Activated naive CD4-positive, alpha-beta T cell treated with anti-CD3 and anti-CD28 coated beads, Interleukin-2, amount 50 U/mL, for 24 hours (primary cell): ENCODE data around the gene DSEL.

Source experiments
- H3K27ac Mint-ChIP-seq: one replicate; pipeline ENCODE4 v1.8.0; 2021; ENCODE audit warnings: mild to moderate bottlenecking, mixed read lengths
- H3K27me3 Mint-ChIP-seq: one replicate; pipeline ENCODE4 v1.8.0; 2021; ENCODE audit warnings: mixed read lengths
- H3K36me3 Mint-ChIP-seq: one replicate; pipeline ENCODE4 v1.8.0; 2021; ENCODE audit warnings: mixed read lengths
- H3K4me1 Mint-ChIP-seq: one replicate; pipeline ENCODE4 v1.8.0; 2021; ENCODE audit warnings: mixed read lengths
- H3K4me3 Mint-ChIP-seq: one replicate; pipeline ENCODE4 v1.8.0; 2021; ENCODE audit warnings: mild to moderate bottlenecking, mixed read lengths
- H3K9me3 Mint-ChIP-seq: one replicate; pipeline ENCODE4 v1.8.0; 2021; ENCODE audit warnings: mixed read lengths

Gene DSEL

DNA sequence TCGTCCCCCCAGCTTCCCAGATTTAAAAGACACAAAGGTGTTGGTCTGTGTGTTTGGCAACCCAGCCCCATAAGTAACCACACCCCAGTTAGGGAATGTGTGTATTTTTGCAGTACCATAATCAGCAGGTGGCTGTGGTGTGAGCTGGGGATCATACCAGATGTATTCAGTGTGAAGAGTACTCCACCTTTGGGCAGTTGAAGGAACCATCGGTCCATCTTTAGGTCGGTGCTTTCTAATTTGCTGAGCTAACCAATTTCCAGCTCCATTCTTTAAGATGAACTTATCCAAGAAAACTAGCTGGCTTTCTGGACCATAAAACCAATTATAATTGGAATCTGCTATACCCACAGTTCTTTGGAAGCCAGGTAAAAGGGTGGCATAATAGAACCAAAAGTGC is 3.2 kb downstream of the DSEL start:
- H3K4me3 Mint-ChIP-seq = no peak overlapping the region
- H3K27me3 Mint-ChIP-seq = no peaks in the 10 kb centered on the region
- no peaks in the 10 kb centered on the region for H3K9me3 Mint-ChIP-seq
- H3K27ac Mint-ChIP-seq = no peak overlapping the region
- H3K36me3 Mint-ChIP-seq = no peaks in the 10 kb centered on the region
- H3K4me1 Mint-ChIP-seq = peaks cover 29% of the 10 kb centered on the region

- Mint-ChIP-seq H3K9me3 (no peaks in the 10 kb centered on the region), H3K27ac (no peak overlapping the region)
Observed at GRCh38 chr18:67511840-67512239, 4.7 kb downstream of the DSEL start.

DNA sequence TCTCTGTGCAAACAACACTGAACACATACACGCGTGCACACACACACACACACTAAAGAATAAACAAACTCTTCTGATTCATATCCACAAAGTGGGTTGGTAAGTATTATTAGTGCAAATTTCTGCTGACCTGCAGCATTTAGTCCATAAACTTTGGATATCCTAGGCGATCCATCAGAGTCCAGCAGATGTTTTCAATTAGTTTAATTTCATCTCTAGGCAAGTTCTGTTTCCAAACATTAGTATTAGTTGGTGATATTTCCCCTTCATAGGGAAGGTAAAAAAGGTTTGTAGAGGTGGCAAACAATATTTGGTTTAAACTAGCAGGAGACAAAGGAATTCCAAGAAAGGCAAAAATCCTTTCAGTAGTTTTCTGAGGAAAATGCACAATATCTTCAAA is 5.7 kb downstream of the DSEL start:
- H3K4me3 Mint-ChIP-seq = no peak overlapping the region
- H3K27ac Mint-ChIP-seq = no peak overlapping the region
- H3K4me1 Mint-ChIP-seq = peaks cover 10% of the 10 kb centered on the region
- no peaks in the 10 kb centered on the region for H3K9me3 Mint-ChIP-seq
- no peaks in the 10 kb centered on the region for H3K36me3 Mint-ChIP-seq
- H3K27me3 Mint-ChIP-seq = no peaks in the 10 kb centered on the region

More at GRCh38 chr18:67511840-67512239, 4.7 kb downstream of the DSEL start:
- Mint-ChIP-seq H3K36me3 (no peaks in the 10 kb centered on the region), H3K4me3 (no peak overlapping the region), H3K4me1 (peaks cover 15% of the 10 kb centered on the region), H3K27me3 (no peaks in the 10 kb centered on the region)

DNA sequence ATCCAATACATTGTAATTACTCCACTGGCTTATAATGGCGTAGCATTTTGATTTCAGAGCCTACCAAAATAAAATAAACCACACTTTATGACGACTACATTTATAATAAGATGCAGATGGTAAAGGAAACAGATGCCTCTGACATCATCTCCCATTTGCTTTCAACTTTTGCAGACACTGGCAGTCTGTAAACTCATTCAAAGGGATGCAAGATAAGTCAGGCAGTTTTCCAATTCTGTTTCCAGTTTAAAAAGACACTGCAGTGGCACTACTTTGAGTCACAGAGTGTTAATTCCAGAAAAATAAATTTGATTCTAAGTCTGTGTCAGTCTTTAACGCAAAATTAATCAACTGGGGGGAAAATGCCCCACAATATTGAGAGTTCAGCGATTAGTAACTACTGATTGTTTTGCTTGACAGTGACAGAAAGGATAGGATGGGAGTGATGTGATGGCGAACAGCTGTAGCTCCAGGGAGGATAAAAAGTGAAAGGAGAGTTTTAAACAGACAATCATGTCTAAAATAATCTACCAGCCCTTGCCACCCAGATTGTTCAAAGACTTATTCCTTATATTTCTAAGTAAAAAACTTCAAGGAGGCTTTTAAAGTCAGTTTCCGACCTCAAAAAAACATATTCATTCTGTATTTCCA is 6.7 kb downstream of the DSEL start:
- no peak overlapping the region for H3K4me3 Mint-ChIP-seq
- no peaks in the 10 kb centered on the region for H3K9me3 Mint-ChIP-seq
- H3K27me3 Mint-ChIP-seq = no peaks in the 10 kb centered on the region
- H3K4me1 Mint-ChIP-seq = no peaks in the 10 kb centered on the region
- H3K36me3 Mint-ChIP-seq = no peaks in the 10 kb centered on the region
- no peak overlapping the region for H3K27ac Mint-ChIP-seq

DNA sequence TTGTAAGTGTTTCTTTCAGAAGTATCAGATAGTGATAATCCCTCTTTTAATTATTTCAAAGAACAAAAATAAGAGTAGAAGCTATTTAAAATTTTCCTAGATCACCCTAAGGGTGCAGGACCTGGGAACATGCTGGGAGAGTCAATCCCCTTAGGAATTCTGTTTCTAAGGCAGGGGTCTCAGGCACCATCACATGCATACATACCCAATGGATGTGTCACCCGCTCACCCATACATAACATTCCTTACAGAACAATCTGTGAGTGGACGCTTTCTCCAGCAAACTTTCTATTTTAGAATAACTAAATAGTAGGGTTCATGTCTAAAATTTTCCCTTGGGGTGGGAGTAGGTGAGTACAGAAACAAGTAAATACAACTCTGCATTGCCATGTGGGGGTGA is 8.4 kb downstream of the DSEL start:
- Mint-ChIP-seq H3K4me3 (no peak overlapping the region), H3K27me3 (no peaks in the 10 kb centered on the region), H3K27ac (no peak overlapping the region), H3K36me3 (no peaks in the 10 kb centered on the region), H3K4me1 (no peaks in the 10 kb centered on the region), H3K9me3 (no peaks in the 10 kb centered on the region)

DNA sequence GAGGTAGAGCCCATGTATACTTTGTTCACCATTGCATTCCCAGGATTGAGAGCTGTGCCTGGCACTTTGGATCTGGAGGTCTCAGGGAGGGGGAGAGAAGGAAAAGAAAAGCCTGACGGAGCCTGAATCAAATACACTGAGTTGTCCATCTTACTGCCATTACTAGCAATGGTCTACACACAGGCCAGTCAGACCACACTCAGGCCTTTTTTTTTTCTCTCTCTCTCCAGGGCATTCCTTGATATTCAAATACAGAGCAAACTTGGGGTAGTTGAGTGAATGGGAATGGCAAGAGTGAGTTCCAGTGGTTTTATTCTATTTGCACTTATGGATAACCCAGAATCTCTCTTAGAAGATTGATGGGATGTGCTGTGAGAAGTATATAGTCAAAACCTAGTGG is 11.8 kb downstream of the DSEL start:
- no peaks in the 10 kb centered on the region for H3K9me3 Mint-ChIP-seq
- H3K36me3 Mint-ChIP-seq = no peaks in the 10 kb centered on the region
- no peak overlapping the region for H3K27ac Mint-ChIP-seq
- H3K4me1 Mint-ChIP-seq = no peaks in the 10 kb centered on the region
- no peaks in the 10 kb centered on the region for H3K27me3 Mint-ChIP-seq
- no peak overlapping the region for H3K4me3 Mint-ChIP-seq

- Mint-ChIP-seq H3K36me3 (no peaks in the 10 kb centered on the region), H3K4me1 (no peaks in the 10 kb centered on the region), H3K27me3 (peaks cover 2% of the 10 kb centered on the region), H3K27ac (no peak overlapping the region), H3K9me3 (peaks cover 5% of the 10 kb centered on the region), H3K4me3 (no peak overlapping the region)
Observed at GRCh38 chr18:67500522-67501205, 15.9 kb downstream of the DSEL start.

GRCh38 chr18:67496469-67496868 is 20.1 kb downstream of the DSEL start:
- H3K4me1 Mint-ChIP-seq = no peaks in the 10 kb centered on the region
- no peak overlapping the region for H3K27ac Mint-ChIP-seq
- no peak overlapping the region for H3K4me3 Mint-ChIP-seq
- peaks cover 5% of the 10 kb centered on the region for H3K9me3 Mint-ChIP-seq
- no peaks in the 10 kb centered on the region for H3K36me3 Mint-ChIP-seq
- H3K27me3 Mint-ChIP-seq = peaks cover 8% of the 10 kb centered on the region

DNA sequence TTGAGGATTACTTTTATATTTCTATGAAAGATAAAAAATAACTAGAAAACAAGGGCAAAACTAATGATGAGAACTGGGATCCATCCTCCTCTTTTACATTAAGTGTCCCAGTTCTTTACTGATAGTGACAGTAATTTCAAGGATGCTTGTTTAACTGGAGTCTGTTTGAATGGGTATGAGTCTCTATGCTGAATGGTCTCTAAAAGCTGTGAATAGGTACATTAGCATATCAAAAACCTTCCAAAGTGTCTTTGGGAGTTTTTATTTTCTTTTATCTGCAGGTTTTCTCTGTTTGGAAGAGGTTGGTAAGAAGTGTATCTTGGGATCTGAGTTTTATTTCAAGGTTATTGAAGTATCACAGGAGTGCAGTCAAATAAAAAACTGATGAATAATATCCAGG is 30.0 kb downstream of the DSEL start:
- Mint-ChIP-seq H3K9me3 (no peaks in the 10 kb centered on the region), H3K27me3 (peaks cover 5% of the 10 kb centered on the region), H3K4me1 (no peaks in the 10 kb centered on the region), H3K27ac (no peak overlapping the region), H3K4me3 (no peak overlapping the region), H3K36me3 (no peaks in the 10 kb centered on the region)

DNA sequence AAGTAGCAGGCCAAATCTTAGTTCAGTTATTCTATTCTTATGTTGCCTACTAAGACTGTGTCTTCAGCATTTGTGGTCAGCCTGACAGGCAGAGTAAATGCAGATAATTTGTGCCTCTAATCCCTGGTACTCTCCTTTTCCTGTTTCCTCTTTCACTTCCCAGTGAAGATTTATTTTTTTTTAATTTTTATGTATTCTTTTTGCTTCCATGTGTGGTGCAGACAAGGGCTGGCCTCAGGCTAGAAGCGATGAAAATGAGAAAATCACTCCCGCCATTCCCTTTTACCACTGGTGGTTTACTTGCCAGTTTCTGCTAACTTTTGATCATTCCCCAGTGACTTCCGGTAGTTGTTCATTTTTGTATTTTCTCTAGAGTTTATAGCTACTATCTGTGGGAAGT is 30.9 kb downstream of the DSEL start:
- Mint-ChIP-seq H3K4me3 (no peak overlapping the region), H3K9me3 (no peaks in the 10 kb centered on the region), H3K4me1 (no peaks in the 10 kb centered on the region), H3K27ac (no peak overlapping the region), H3K36me3 (no peaks in the 10 kb centered on the region), H3K27me3 (peaks cover 5% of the 10 kb centered on the region)

DNA sequence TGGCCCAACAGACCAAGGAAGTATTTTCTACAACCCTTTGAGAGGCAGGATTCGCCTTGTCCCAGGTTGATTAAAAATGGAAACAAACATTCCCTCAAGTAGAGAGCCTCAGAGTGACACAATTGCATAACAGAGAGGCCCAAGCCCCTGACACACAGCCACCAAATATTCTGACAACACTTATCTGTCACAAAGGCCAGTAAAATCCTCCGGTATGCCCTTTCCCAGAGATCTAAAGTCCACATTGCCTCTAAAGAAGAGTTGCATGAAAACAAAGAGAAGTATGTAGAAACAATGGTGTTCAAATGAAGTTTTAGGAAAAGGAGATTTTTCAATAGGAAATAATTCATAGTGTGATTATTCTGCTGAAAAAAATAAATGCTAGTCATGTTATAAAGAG is 32.1 kb downstream of the DSEL start:
- Mint-ChIP-seq H3K27ac (no peak overlapping the region), H3K36me3 (no peaks in the 10 kb centered on the region), H3K4me3 (no peak overlapping the region), H3K9me3 (no peaks in the 10 kb centered on the region), H3K27me3 (peaks cover 5% of the 10 kb centered on the region), H3K4me1 (no peaks in the 10 kb centered on the region)

GRCh38 chr18:67483952-67484351 is 32.6 kb downstream of the DSEL start:
- Mint-ChIP-seq H3K27ac (no peak overlapping the region), H3K36me3 (no peaks in the 10 kb centered on the region), H3K4me3 (no peak overlapping the region), H3K9me3 (no peaks in the 10 kb centered on the region), H3K4me1 (no peaks in the 10 kb centered on the region), H3K27me3 (peaks cover 5% of the 10 kb centered on the region)

DNA sequence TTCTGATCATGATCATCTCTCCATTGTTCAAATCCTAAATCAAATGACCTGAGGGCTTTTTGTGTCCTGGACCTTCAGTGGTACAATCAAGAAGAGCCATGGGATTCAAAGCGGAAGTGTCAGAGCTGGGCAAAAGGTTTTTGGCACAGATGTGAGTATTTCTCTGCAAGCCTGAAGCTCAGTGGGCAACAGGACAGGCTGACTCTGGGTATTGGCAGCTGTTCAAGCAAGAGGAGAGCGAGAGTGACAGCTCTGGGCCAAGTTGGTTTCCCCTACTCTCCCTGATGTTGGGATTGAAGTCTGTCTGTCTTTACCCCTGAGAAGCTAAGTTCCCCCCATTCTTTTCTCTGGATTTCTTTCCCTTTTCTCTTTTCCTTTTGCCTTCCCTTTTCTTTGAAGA is 33.3 kb downstream of the DSEL start:
- Mint-ChIP-seq H3K36me3 (no peaks in the 10 kb centered on the region), H3K4me3 (no peak overlapping the region), H3K4me1 (no peaks in the 10 kb centered on the region), H3K9me3 (no peaks in the 10 kb centered on the region), H3K27me3 (peaks cover 5% of the 10 kb centered on the region), H3K27ac (no peak overlapping the region)

DNA sequence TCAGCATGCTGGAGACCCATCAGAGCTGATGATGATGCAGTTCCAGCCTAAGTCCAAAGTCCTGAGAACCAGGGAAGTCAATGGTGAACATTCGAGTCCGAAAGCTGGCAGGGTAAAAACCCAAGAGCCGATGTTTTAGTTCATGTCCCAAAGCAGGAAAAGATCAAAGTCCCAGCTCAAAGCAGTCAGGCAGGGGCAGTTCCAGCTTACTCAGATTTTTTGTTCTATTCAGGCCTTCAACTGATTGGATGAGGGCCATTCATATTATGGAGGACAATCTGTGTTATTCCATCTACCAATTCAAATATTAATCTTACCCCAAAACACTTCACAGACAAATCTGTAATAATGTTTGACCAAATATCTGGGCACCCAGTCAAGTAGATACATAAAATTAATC is 38.3 kb downstream of the DSEL start:
- Mint-ChIP-seq H3K27me3 (peaks cover 3% of the 10 kb centered on the region), H3K4me1 (no peaks in the 10 kb centered on the region), H3K4me3 (no peak overlapping the region), H3K27ac (no peak overlapping the region), H3K9me3 (no peaks in the 10 kb centered on the region), H3K36me3 (no peaks in the 10 kb centered on the region)

DNA sequence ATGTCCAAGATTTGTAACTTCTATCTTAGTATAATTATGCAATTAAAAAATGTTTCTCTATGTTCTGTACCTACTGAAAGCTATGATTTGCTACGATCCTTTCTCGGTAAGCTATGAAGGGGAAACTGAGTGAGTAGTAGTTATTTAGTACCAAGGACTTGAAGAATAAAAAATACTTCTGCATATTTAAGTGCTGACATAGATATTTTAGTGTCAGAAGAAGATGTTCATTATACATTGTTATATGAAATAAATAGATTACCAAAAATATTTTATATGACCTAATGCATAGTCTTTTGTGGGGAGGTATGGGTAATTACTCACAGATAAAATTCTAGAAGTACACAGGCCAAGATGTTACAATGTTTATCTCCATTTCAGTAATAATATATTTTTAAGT is 39.0 kb downstream of the DSEL start:
- no peak overlapping the region for H3K4me3 Mint-ChIP-seq
- no peaks in the 10 kb centered on the region for H3K9me3 Mint-ChIP-seq
- peaks cover 3% of the 10 kb centered on the region for H3K27me3 Mint-ChIP-seq
- H3K27ac Mint-ChIP-seq = no peak overlapping the region
- no peaks in the 10 kb centered on the region for H3K36me3 Mint-ChIP-seq
- no peaks in the 10 kb centered on the region for H3K4me1 Mint-ChIP-seq

DNA sequence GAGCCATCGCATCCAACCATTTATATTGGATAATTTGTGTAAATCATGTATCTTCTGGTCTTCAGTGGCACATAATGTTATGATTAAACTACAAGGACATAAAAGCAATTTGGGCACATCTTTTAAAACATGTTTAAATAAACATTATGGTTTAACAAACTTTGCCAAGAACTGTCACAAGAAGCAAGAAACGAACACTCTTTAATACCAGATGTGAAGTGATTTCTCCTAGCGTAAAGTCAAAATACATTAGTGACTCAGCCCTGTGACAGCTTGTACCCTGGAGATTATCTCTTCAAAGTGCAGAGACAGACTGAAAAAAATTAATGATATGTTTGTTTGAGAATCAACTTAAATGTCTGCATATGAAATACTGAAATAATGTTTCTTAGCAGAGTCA is 39.9 kb downstream of the DSEL start:
- H3K4me3 Mint-ChIP-seq = no peak overlapping the region
- no peak overlapping the region for H3K27ac Mint-ChIP-seq
- H3K9me3 Mint-ChIP-seq = no peaks in the 10 kb centered on the region
- H3K4me1 Mint-ChIP-seq = no peaks in the 10 kb centered on the region
- H3K36me3 Mint-ChIP-seq = no peaks in the 10 kb centered on the region
- peaks cover 3% of the 10 kb centered on the region for H3K27me3 Mint-ChIP-seq

DNA sequence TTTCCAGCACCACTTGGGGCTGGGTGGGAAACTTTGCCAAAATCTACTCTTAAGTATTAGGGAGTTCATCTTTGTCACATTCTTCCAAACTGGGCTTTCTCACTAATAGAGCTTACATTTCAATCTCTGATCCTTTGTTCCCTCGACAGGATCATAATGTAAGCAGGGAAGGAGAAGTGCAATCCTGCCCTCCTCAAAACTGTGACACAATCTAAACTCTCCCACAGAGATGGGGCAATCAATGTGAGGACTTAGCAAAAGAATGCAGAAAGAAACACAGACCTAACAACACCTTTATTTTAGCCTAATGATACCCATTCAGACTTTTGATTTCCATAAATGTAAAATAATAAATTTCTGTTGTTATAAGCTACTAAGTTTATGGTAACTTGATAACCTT is 40.8 kb downstream of the DSEL start:
- no peak overlapping the region for H3K27ac Mint-ChIP-seq
- H3K9me3 Mint-ChIP-seq = no peaks in the 10 kb centered on the region
- no peaks in the 10 kb centered on the region for H3K36me3 Mint-ChIP-seq
- H3K4me1 Mint-ChIP-seq = no peaks in the 10 kb centered on the region
- no peak overlapping the region for H3K4me3 Mint-ChIP-seq
- peaks cover 4% of the 10 kb centered on the region for H3K27me3 Mint-ChIP-seq
